ENCODE results near the gene BPIFA3. TPM values are rescaled to one million over a fixed set of nuclear protein-coding genes. Genes with fewer than 3 reads are reported as not detected.
"Not testable (repeated sequence)": the region's sequence is repeated elsewhere in the genome, so short reads cannot be mapped to it uniquely, and the experiment has no call there.

The BPIFA3 gene
- total RNA-seq, result not detected

GRCh38 chr20:33217052-33217451 lies at the start of gene BPIFA3:
TSS of gene BPIFA3 (plus strand) at chr20:33217352. CDS start at chr20:33217537, 185 bp downstream.
- no peak for DNase-seq (ENCODE audit: low spot score)

- DNase-seq (ENCODE audit: low spot score), result no peak
Measured at GRCh38 chr20:33167859-33168258, 49.3 kb upstream of the BPIFA3 start, which contains the start of gene BPIFA2. TSS of gene BPIFA2 (plus strand) at chr20:33168159. CDS start at chr20:33169146, 987 bp downstream.

GRCh38 chr20:33169176-33169794 lies 47.9 kb upstream of the BPIFA3 start:
- no peak for DNase-seq (ENCODE audit: low spot score)

GRCh38 chr20:33172781-33173180 lies 44.4 kb upstream of the BPIFA3 start:
- no peak for DNase-seq (ENCODE audit: low spot score)

- no peak for DNase-seq (ENCODE audit: low spot score)
Measured at GRCh38 chr20:33175123-33175522, 42.0 kb upstream of the BPIFA3 start.

GRCh38 chr20:33176101-33176500 lies 41.1 kb upstream of the BPIFA3 start:
- no peak for DNase-seq (ENCODE audit: low spot score)

- no peak for DNase-seq (ENCODE audit: low spot score)
Measured at GRCh38 chr20:33177866-33178265, 39.3 kb upstream of the BPIFA3 start.

- DNase-seq (ENCODE audit: low spot score), result peak; percentile 77
Measured at GRCh38 chr20:33178726-33179125, 38.4 kb upstream of the BPIFA3 start.

- DNase-seq (ENCODE audit: low spot score), result no peak
Measured at GRCh38 chr20:33180169-33180568, 37.0 kb upstream of the BPIFA3 start.

GRCh38 chr20:33181482-33182093 lies 35.6 kb upstream of the BPIFA3 start:
- DNase-seq (ENCODE audit: low spot score), result no peak

- no peak for DNase-seq (ENCODE audit: low spot score)
Measured at GRCh38 chr20:33183312-33183711, 33.8 kb upstream of the BPIFA3 start.

- DNase-seq (ENCODE audit: low spot score), result not testable (repeated sequence)
Measured at GRCh38 chr20:33185031-33185590, 32.0 kb upstream of the BPIFA3 start.

- DNase-seq (ENCODE audit: low spot score), result no peak
Measured at GRCh38 chr20:33187491-33187890, 29.7 kb upstream of the BPIFA3 start.

GRCh38 chr20:33188421-33188820 lies 28.7 kb upstream of the BPIFA3 start:
- no peak for DNase-seq (ENCODE audit: low spot score)

GRCh38 chr20:33191484-33191883 lies 25.7 kb upstream of the BPIFA3 start:
- DNase-seq (ENCODE audit: low spot score), result no peak

GRCh38 chr20:33191955-33192354 lies 25.2 kb upstream of the BPIFA3 start:
- no peak for DNase-seq (ENCODE audit: low spot score)

- DNase-seq (ENCODE audit: low spot score), result no peak
Measured at GRCh38 chr20:33192912-33193501, 24.1 kb upstream of the BPIFA3 start.

GRCh38 chr20:33199026-33199425 lies 18.1 kb upstream of the BPIFA3 start:
- no peak for DNase-seq (ENCODE audit: low spot score)

- DNase-seq (ENCODE audit: low spot score), result no peak
Measured at GRCh38 chr20:33202451-33202850, 14.7 kb upstream of the BPIFA3 start.

- no peak for DNase-seq (ENCODE audit: low spot score)
Measured at GRCh38 chr20:33203444-33203843, 13.7 kb upstream of the BPIFA3 start.

GRCh38 chr20:33209789-33210188 lies 7.4 kb upstream of the BPIFA3 start:
- peak; percentile 76 for DNase-seq (ENCODE audit: low spot score)

- no peak for DNase-seq (ENCODE audit: low spot score)
Measured at GRCh38 chr20:33210371-33210770, 6.8 kb upstream of the BPIFA3 start.
